Prostate gland (tissue), 2 donors: ENCODE results near the gene ACER3.

ENCODE experiments used
- POLR2A ChIP-seq: fragments of 450-650 bp; IDR thresholded peaks from one replicate; pipeline ENCODE4 v1.6.1; 2016; ENCODE audit warnings: antibody characterized with exemption, mild to moderate bottlenecking
- TF ChIP-seq, protein P1 (sequence below), 4 experiments: fragments of 200-600 bp in 2 of 4; fragments of 450-650 bp in 2 of 4; sonication (generic) in 2 of 4; IDR thresholded peaks; 1 replicate in 3 of 4; 2 replicates in 1 of 4; pipeline ENCODE4 v1.5.1; 2016 to 2019; ENCODE audit warnings: antibody characterized with exemption in 4 of 4, mild to moderate bottlenecking in 2 of 4, moderate library complexity in 2 of 4

DNA sequence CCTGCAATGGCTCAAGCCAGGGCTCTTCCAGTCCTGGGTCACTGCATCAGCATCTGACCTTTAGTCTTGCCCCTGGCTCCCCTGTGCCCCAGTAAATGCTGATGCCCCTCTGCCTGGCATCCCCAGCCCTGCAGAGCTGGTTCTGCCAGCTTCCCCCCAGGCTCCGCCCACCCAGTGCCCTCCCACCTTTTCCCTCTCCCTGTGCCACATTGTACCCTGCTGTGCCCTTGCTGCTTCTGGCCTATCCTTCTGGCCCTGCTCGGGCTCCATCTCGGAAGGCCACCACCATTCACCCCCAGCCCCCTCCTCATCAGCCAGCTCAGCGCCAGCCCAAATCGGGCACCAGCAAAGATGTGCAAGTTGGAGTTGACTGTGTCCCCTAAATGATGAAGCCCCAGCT lies 213.5 kb downstream of the ACER3 start:
- TF ChIP-seq, protein P1, sequence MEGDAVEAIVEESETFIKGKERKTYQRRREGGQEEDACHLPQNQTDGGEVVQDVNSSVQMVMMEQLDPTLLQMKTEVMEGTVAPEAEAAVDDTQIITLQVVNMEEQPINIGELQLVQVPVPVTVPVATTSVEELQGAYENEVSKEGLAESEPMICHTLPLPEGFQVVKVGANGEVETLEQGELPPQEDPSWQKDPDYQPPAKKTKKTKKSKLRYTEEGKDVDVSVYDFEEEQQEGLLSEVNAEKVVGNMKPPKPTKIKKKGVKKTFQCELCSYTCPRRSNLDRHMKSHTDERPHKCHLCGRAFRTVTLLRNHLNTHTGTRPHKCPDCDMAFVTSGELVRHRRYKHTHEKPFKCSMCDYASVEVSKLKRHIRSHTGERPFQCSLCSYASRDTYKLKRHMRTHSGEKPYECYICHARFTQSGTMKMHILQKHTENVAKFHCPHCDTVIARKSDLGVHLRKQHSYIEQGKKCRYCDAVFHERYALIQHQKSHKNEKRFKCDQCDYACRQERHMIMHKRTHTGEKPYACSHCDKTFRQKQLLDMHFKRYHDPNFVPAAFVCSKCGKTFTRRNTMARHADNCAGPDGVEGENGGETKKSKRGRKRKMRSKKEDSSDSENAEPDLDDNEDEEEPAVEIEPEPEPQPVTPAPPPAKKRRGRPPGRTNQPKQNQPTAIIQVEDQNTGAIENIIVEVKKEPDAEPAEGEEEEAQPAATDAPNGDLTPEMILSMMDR (IDR thresholded peaks at IDR 0.05), result no peak
- no peak for TF ChIP-seq POLR2A
